ENCODE data around the gene GAL3ST1.

Gene GAL3ST1

DNA sequence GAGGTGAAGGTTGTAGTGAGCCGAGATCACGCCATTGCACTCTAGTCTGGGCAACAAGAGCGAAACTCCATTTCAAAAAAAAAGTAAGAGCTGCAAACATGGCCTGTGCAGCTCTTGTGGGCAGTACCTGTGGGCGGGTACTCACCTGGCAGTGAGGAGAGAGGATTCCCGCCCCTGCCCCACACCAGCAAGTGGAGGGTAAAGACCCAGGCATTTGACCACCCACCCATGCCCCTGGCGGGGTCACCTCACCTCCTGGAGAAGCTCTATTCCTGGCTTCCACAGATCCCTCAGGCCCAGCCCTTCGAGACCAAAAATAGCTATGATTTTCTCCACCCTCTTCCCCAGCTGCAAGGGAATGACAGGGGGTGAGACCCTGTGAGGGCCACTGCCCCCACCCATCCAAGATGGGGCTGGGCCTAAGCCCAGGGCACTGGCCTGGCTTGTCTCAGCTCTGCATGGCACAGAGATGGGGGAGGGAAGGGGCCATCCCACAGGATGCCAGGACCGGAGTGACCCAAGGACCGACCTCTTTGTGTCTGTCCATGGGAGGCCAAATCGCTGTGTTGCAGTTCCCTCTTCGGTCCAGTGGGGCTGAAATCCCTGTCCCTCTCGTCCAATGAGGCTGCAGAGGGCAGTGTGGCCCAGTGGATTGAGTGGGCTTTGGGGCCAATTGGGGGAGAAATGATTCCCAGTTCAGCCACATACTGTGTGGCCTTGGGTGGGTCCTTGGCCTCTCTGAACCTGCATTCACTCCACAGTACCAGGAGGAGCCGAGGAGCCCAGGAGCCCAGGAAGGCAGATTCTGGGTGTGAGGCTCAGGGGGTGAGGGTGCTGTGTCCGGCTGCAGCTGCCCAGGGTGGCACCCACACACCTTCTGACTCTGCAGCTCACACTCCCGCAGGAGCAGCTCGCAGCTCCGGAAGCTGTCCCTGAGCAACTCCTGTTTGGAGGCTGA, 42.5 kb downstream of the GAL3ST1 start:
- DNase-seq (ENCODE audit: low spot score) = no peak

DNA sequence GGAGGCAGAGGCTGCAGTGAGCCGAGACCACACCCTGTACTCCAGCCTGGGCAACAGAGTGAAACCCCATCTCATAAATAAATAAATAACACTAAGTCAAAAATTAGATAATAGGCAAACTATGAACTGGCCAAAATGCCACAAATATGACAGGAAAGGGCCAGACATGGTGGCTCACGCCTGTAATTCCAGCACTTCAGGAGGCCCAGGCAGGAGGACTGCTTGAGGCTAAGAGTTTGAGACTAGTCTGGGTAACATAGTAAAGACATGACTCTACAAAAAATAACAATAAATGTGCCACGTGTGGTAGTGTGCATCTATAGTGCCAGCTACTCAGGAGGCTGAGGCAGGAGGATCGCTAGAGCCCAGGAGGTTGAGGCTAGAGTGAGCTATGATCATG, 47.8 kb downstream of the GAL3ST1 start:
- DNase-seq (ENCODE audit: low spot score) = no peak

DNA sequence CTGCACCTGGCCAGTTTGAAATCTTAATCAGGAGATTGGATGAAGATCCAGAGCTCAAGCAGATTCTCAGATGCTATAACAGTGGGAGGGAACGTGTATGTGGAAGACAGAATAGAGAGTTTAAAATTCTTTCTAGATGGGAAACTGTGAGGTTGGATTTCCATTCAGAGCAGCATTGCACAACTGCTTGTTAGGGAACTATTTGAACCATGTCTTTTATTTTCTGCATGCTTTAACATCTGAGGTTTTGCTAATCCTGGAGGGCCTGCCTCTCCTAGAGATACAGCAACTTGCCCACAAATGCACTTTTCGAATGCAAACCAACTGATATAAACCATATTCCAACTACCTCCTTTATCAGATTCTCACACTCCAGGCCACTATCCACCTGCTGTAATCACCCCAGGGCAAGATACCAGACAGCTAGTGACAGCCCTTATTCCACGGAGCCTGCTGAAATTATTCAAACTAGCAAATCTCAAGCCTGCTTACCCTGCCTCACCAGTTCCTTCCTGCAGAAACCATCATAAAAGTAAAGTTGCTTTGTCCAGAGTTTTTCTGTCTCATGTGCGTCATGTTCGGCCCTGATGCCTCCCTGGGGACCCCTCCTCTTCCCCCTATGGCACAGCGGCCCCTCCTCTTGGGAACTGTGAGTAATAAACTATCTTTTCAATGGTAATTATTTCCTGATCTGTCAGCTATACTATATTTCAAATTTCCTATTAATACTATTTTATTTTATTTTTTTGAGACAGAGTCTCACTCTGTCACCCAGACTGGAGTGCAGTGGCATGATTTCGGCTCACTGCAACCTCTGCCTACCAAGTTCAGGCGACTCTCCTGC, 50.6 kb downstream of the GAL3ST1 start:
- DNase-seq (ENCODE audit: low spot score) = no peak

DNA sequence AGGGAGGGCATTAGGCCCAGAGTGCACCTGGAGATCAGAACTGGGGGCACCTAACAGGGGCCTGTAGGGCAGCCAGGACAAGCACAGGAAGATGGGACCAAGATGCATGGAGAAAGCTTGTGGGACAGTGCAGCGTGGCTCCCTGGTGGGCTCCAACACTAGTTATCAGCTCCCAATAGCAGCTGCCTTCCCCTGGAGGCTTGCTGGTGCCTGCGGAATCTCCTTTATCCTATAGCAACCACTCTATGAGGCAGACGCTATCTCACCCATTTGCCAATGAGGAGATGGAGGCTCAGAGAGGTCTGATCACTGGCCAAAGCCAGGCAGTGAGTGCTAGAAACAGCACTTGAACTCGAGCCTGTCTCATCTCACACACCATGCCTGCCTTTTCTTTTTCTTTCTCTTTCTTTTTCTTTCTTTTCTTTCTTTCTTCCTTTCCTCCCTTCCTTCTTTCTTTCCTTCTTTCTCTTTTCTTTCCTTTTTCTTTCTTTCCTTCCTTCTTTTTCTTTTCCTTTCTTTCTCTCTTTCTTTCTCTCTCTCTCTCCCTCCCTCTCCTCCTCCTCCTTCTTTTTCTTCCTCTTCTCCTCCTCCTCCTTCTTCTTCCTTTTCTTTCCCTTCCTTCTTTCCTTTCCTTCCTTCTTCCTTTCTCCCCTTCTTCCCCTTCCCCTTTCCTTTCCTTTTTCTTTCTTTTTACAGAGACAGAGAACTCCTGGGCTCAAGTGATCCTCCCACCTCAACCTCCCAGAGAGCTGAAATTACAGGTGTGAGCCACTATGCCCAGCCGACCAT, 52.9 kb downstream of the GAL3ST1 start:
- DNase-seq (ENCODE audit: low spot score) = no peak

DNA sequence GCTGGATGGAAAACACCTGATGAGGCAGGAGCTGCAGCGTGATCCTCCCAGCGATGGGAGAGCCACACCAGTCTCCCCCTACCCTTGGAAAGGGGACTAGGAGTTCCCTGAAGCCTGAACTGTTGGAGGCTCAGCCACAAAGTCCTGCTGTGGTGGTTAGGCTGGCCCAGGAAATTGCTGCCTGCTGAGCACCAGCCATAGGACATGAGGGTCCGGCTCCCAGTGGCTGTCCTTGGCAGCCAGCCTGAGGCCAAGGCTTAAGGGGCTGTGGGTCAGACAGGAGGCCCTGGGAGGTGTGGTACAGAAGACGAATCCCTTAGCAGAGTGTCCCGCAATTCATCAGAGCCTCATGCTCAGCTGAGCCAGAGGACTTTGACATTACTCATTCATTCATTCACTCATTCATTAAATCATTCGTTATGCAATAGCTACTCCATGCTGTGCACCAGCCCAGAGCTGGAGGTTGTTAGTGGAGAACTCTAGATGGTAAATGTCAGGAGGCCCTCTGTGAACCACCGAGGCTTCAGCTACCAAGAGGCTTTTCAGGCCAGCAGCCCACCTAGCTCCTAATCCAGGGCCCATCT, 54.5 kb downstream of the GAL3ST1 start:
- no peak for DNase-seq (ENCODE audit: low spot score)

DNA sequence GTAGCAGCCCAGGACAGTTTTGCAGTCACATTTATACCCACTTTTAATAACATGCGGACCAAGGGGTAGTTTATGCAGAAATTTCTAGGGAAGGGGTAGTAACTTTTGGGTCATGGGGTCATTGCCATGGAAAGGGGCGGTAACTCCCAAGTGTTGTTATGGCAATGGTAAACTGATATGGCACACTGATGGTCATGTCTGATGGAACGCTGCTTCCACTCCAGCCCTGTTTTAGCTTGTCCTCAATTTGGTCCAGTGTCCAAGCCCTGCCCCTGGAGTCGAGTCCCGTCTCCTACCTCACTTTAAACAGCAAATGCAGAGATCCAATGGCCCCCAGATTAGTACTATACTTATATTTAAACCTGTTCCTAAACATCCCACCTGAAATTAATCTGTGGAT, 57.7 kb downstream of the GAL3ST1 start:
- DNase-seq (ENCODE audit: low spot score) = no peak

DNA sequence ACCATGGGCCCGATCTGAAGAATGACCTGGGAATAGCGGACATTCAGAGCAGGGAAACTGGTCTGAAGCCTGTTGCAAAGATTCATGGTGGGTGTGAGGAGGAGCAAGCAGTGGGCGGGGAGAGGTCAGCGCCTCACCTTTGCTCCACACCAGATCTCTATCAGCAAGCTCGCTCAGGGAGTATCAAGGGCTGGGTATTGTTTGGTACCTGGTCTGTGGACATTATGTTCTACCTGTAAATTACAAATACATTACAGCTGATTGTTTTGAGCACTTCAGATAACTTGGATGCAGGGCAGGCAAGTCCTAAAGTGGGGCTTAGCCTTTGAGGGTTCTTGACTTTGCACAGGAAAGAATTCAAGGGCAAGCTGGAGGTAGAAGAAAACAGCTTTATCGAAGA, 58.2 kb downstream of the GAL3ST1 start:
- no peak for DNase-seq (ENCODE audit: low spot score)

DNA sequence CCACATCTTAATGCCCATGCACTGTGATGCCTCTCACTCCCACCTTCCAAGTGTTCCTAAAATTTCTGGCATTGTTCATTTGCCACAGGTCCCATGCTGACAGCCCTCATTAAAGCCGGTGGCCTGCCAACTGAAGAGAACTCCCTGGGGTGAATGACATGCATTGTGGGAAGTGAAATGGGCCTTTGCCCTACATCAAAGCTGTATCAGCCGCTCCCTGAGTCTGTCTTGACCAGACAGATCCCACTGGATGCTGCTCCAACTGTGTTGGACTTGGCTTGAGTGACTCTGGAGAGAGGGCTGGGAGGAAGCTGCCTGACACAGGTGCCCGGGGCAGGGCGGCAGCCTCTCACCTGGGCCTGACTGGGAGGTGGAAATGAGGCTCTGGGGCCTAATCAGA, 60.2 kb downstream of the GAL3ST1 start:
- DNase-seq (ENCODE audit: low spot score) = no peak

DNA sequence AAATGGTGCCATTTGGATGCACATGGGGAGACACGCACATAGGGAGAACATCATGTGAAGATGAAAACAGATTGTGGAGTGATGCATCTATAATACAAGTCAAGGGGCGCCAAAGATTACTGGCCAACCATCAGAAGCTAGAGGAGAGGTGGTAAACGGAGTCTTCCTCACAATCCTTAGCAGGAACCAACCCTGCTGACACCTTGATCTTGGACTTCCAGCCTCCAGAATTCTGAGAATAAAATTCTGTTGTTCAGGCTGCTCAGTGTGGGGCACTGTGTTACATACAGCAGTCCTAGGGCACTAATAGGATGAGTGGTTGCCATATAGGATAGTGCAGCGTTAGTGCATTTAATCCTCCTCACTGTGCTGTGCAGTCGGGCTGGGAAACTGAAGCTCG, 61.0 kb downstream of the GAL3ST1 start:
- no peak for DNase-seq (ENCODE audit: low spot score)

DNA sequence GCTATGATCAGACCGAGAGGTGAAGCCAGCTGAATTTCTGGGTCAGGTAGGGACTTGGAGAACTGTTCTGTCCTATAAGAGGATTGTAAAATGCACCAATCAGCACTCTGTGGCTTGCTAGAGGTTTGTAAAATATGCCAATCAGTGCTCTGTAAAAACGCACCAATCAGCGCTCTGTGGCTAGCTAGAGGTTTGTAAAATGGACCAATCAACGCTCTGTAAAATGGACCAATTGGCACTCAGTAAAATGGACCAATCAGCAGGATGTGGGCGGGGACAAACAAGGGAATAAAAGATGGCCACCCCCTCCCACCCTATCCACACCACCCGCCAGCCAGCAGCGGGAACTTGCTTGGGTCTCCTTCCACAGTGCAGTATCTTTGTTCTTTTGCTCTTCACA, 62.6 kb downstream of the GAL3ST1 start:
- no peak for DNase-seq (ENCODE audit: low spot score)

DNA sequence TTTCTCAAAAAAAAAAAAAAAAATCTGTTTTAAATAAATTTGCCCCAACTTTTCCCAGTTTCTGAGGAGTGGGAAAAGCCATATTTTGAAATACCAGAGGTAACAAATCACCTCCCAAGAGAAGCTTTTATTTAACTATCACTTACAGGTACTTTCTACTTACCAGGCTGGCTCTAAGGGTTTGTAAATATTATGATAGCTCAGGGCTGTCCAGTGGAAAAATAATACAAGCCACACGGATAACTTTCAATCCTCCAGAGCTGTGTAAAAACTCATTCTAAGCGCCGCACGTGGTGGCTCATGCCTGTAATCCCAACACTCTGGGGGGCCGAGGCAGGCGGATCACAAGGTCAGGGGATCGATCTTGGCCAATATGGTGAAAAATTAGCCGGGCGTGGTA, 63.4 kb downstream of the GAL3ST1 start:
- no peak for DNase-seq (ENCODE audit: low spot score)

DNA sequence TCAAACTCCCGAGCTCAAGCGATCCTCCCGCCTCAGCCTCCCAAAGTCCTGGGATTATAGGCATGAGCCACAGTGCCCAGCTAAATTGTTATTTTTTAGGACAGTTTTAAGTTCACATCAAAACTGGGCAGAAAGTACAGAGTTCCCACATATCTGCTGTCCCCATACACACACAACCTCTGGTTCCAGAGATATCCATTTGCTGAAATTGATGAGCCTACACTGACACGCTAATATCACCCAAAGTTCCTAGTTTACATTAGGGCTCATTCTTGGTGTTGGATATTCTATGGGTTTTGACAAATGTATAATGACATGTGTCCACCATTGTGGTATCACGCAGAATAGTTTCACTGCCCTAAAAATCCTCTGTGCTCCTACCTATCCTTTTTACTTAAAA, 66.2 kb downstream of the GAL3ST1 start:
- DNase-seq (ENCODE audit: low spot score) = no peak

DNA sequence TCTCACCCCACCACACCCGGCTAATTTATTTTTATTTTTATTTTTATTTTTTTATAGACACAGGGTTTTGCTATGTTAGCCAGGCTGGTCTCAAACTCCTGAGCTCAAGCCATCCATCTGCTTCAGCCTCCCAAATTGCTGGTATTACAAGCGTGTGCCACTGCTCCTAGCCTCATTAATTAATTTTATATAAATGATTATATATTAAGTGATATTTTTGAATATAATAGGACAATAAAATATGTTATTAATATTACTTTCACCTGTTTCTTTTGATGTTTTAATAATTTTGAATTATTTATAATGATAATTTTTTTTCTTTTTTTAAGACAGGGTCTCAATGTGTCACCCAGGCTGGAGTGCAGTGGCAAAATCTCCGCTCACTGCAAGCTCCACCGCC, 66.8 kb downstream of the GAL3ST1 start:
- no peak for DNase-seq (ENCODE audit: low spot score)

DNA sequence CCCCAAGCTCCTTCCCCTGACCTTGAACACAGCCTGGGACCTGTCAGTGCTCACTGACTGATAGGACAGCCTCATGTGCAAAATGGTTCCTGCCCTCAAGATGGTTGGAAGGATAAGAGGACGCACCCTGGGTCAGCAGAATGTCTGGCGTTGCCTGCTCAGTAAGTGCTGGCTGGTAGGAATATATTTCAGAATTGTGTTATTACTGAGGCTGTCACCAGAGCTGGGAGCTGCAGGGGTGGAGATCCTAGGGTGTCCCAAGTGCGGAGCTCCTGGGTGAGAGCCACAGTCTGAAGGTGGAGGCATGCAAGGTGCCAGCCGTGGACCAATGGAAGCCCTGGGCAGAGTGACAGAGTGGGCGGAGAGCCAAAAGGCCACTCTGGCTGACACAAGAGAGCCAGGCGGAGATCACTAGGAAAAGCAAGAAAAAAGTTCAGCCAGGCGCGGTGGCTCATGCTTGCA, 67.9 kb downstream of the GAL3ST1 start:
- no peak for DNase-seq (ENCODE audit: low spot score)

Data from CD4-positive, alpha-beta T cell treated with Interleukin-15 for 4 hours (primary cell).